Activated T-cell treated with anti-CD3 and anti-CD28 coated beads, Interleukin-2, amount 50 U/mL, for 24 hours (primary cell): ENCODE results near the gene RBM10.

Source experiments
- DNase-seq: peaks from one replicate; pipeline ENCODE4 v3.0.0-alpha.2; 2020
- H3K27ac Mint-ChIP-seq: 2 replicates; pipeline ENCODE4 v1.8.0; 2020; ENCODE audit warnings: mild to moderate bottlenecking, mixed read lengths
- H3K27me3 Mint-ChIP-seq: 2 replicates; pipeline ENCODE4 v1.8.0; 2020; ENCODE audit warnings: mixed read lengths
- H3K36me3 Mint-ChIP-seq: 2 replicates; pipeline ENCODE4 v1.8.0; 2020; ENCODE audit warnings: low read depth, mixed read lengths
- H3K4me1 Mint-ChIP-seq: 2 replicates; pipeline ENCODE4 v1.8.0; 2020; ENCODE audit warnings: low read depth, mixed read lengths
- H3K4me3 Mint-ChIP-seq: 2 replicates; pipeline ENCODE4 v1.8.0; 2020; ENCODE audit warnings: mild to moderate bottlenecking, moderate library complexity, mixed read lengths
- H3K9me3 Mint-ChIP-seq: 2 replicates; pipeline ENCODE4 v1.8.0; 2020; ENCODE audit warnings: mixed read lengths

Gene RBM10

GRCh38 chrX:47209508-47210238, 64.7 kb downstream of the RBM10 start:
- Mint-ChIP-seq H3K36me3 (peaks cover 100% of the 10 kb centered on the region), H3K4me1 (peaks cover 11% of the 10 kb centered on the region), H3K27ac (peak overlapping the region; percentile 22), H3K9me3 (no peaks in the 10 kb centered on the region), H3K4me3 (no peak overlapping the region), H3K27me3 (no peaks in the 10 kb centered on the region)
- no peak for DNase-seq

- H3K27me3 Mint-ChIP-seq: no peaks in the 10 kb centered on the region
- peaks cover 7% of the 10 kb centered on the region for H3K4me1 Mint-ChIP-seq
- H3K4me3 Mint-ChIP-seq: no peak overlapping the region
- peak overlapping the region; percentile 65 for H3K27ac Mint-ChIP-seq
- H3K9me3 Mint-ChIP-seq: no peaks in the 10 kb centered on the region
- H3K36me3 Mint-ChIP-seq: peaks cover 100% of the 10 kb centered on the region
- DNase-seq: no peak
Observed at GRCh38 chrX:47210661-47211425, 65.8 kb downstream of the RBM10 start.

- Mint-ChIP-seq H3K36me3 (peaks cover 99% of the 10 kb centered on the region), H3K27ac (peak overlapping the region; percentile 70), H3K9me3 (no peaks in the 10 kb centered on the region)
Observed at GRCh38 chrX:47212381-47213293, 67.6 kb downstream of the RBM10 start.

GRCh38 chrX:47214435-47215077, 69.5 kb downstream of the RBM10 start:
- no peaks in the 10 kb centered on the region for H3K9me3 Mint-ChIP-seq
- peaks cover 26% of the 10 kb centered on the region for H3K4me1 Mint-ChIP-seq
- DNase-seq: no peak
- peaks cover 87% of the 10 kb centered on the region for H3K36me3 Mint-ChIP-seq
- no peak overlapping the region for H3K27ac Mint-ChIP-seq
- H3K27me3 Mint-ChIP-seq: no peaks in the 10 kb centered on the region
- H3K4me3 Mint-ChIP-seq: no peak overlapping the region

More at GRCh38 chrX:47212381-47213293, 67.6 kb downstream of the RBM10 start:
- no peaks in the 10 kb centered on the region for H3K27me3 Mint-ChIP-seq
- peak; percentile 23 for DNase-seq
- H3K4me3 Mint-ChIP-seq: no peak overlapping the region
- H3K4me1 Mint-ChIP-seq: peaks cover 20% of the 10 kb centered on the region

GRCh38 chrX:47215291-47215900, 70.4 kb downstream of the RBM10 start:
- H3K4me1 Mint-ChIP-seq: peaks cover 35% of the 10 kb centered on the region
- no peak for DNase-seq
- no peaks in the 10 kb centered on the region for H3K27me3 Mint-ChIP-seq
- peaks cover 81% of the 10 kb centered on the region for H3K36me3 Mint-ChIP-seq
- H3K27ac Mint-ChIP-seq: peak overlapping the region; percentile 99
- H3K9me3 Mint-ChIP-seq: no peaks in the 10 kb centered on the region
- H3K4me3 Mint-ChIP-seq: no peak overlapping the region

GRCh38 chrX:47216393-47216925, 71.4 kb downstream of the RBM10 start:
- Mint-ChIP-seq H3K9me3 (no peaks in the 10 kb centered on the region), H3K27me3 (no peaks in the 10 kb centered on the region), H3K36me3 (peaks cover 81% of the 10 kb centered on the region), H3K4me3 (peak overlapping the region; percentile 90), H3K4me1 (peaks cover 41% of the 10 kb centered on the region), H3K27ac (peak overlapping the region; percentile 99)
- DNase-seq: no peak

- H3K36me3 Mint-ChIP-seq: peaks cover 79% of the 10 kb centered on the region
- H3K9me3 Mint-ChIP-seq: no peaks in the 10 kb centered on the region
- no peaks in the 10 kb centered on the region for H3K27me3 Mint-ChIP-seq
- peaks cover 44% of the 10 kb centered on the region for H3K4me1 Mint-ChIP-seq
- no peak for DNase-seq
- peak overlapping the region; percentile 99 for H3K27ac Mint-ChIP-seq
- H3K4me3 Mint-ChIP-seq: peak overlapping the region; percentile 90
Observed at GRCh38 chrX:47217121-47217851, 72.3 kb downstream of the RBM10 start.

- Mint-ChIP-seq H3K9me3 (no peaks in the 10 kb centered on the region), H3K4me3 (peak overlapping the region; percentile 90), H3K36me3 (peaks cover 77% of the 10 kb centered on the region), H3K27ac (peak overlapping the region; percentile 99), H3K4me1 (peaks cover 44% of the 10 kb centered on the region), H3K27me3 (no peaks in the 10 kb centered on the region)
- peak; percentile 98 for DNase-seq
Observed at GRCh38 chrX:47217852-47218279, 72.8 kb downstream of the RBM10 start.

- peaks cover 77% of the 10 kb centered on the region for H3K36me3 Mint-ChIP-seq
- H3K4me1 Mint-ChIP-seq: peaks cover 44% of the 10 kb centered on the region
- H3K4me3 Mint-ChIP-seq: peak within 1 kb of the TSS; percentile 90
- H3K27me3 Mint-ChIP-seq: no peaks in the 10 kb centered on the region
- no peaks in the 10 kb centered on the region for H3K9me3 Mint-ChIP-seq
- H3K27ac Mint-ChIP-seq: peak within 1 kb of the TSS; percentile 99
- DNase-seq: peak; percentile 89
Observed at GRCh38 chrX:47218280-47218919, 73.4 kb downstream of the RBM10 start, which contains the start of gene CDK16. CDK16 (plus strand) TSS chrX:47218681; CDS start chrX:47223558, 4,877 bp downstream.

GRCh38 chrX:47218920-47219815, 74.1 kb downstream of the RBM10 start:
- peak; percentile 72 for DNase-seq
- Mint-ChIP-seq H3K4me1 (peaks cover 44% of the 10 kb centered on the region), H3K9me3 (no peaks in the 10 kb centered on the region), H3K27me3 (no peaks in the 10 kb centered on the region), H3K4me3 (peak overlapping the region; percentile 90), H3K36me3 (peaks cover 77% of the 10 kb centered on the region), H3K27ac (peak overlapping the region; percentile 91)

GRCh38 chrX:47221756-47222155, 76.7 kb downstream of the RBM10 start:
- no peak overlapping the region for H3K4me3 Mint-ChIP-seq
- DNase-seq: no peak
- H3K27ac Mint-ChIP-seq: peak overlapping the region; percentile 42
- H3K4me1 Mint-ChIP-seq: peaks cover 33% of the 10 kb centered on the region
- peaks cover 77% of the 10 kb centered on the region for H3K36me3 Mint-ChIP-seq
- H3K27me3 Mint-ChIP-seq: no peaks in the 10 kb centered on the region
- no peaks in the 10 kb centered on the region for H3K9me3 Mint-ChIP-seq
